GM19397 (cell line): Measurements from ENCODE around the gene MIOX.
"Not testable (repeated sequence)": the region's sequence is repeated elsewhere in the genome, so short reads cannot be mapped to it uniquely, and the experiment has no call there.

Experiments
- ATAC-seq: cut with Tn5 transposase; IDR thresholded peaks from one replicate; pipeline ENCODE4 v1.9.1; 2021; ENCODE audit warnings: mild to moderate bottlenecking, moderate library complexity; ENCODE audit not compliant: unreplicated experiment

MIOX gene

DNA sequence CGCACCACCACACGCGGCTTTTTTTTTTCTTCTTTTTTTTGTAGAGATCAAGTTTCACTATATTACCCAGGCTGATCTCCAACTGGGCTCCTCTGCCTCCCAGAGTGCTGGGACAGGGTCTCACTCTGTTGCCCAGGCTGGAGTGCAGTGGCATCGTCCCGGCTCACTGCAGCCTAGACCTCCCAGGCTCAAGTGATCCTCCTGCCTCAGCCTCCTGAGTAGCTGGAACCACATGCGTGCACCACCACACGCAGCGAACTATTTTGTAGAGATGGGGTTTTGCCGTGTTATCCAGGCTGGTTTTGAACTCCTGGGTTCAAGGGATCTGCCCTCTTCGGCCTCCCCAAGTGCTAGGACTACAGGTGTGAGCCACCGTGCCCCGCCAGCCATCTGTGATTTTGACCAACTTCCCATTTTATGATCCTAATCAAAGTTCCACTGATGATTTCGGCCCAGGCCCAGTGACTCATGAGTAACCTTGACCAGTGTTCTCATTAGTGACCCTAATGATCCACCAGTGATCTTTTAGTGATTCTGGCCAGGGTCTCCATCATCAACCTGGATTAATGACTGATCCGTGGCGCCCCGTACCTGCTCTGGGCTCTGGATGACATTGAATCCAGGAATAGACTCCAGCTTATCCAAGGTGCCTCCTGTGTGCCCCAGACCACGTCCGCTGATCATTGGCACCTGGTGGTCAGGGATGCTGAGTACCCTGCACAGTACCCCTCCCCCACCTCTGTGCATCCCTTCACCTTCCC lies 41.4 kb downstream of the MIOX start:
- ATAC-seq: no peak

DNA sequence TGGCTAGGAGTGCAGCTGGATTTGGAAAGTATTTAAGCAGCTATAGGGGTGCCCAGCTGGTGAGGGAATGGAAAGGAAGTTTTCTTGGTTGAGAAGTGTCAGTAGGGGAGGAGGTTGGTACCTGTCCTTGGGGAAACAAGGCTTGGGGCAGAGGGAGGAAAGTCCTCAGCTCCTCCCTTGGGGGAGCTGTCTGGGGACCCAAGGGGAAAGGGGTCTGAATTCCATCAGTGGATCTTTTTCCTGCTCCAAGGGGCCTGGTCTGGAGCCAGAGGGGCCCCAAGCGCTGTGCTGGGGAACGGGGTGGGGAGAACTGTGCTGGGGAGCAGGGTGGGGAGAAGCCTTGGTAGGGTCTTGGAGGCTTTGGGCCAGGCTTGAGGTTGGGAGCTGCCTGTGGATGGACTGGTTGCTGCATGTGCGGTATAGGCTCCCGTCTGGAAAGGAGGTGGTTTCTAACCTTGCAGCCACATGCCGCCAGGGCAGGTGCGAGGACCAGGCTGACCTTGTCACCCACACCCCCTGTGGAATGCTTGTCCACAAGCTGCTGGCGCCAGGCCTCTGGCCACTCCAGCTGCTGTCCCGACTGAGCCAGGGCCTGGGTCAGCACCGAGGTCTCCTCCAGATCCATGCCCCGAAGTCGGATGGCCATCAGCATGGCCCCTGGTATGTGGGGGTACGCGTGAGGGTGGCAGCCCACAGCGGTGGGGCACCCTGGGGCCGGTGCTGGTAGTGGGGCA lies 42.2 kb downstream of the MIOX start:
- no peak for ATAC-seq

DNA sequence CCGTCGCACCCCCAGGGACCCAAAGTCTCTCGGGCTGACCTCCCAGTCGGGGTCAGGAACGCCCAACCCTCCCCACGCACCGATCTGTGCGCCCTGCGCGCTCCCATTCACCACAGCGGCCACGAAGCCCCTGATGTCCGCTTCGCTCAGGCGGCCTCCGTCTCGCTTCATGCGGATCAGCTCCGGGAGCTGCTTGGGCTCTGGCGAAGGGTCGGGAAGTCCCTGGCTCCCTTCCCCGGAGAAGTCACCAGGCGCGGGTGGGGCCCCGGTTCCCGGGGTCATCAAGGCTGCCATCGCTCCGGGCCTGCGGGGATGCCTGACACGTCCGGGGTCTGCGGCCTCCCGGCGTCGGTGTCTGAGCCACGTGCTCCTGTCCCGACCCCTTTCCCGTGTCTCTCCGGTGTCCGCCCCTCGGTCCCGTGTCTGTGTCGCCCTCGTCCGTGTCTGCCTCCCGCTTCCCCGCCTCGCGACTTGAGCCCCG lies 42.8 kb downstream of the MIOX start:
- no peak for ATAC-seq

DNA sequence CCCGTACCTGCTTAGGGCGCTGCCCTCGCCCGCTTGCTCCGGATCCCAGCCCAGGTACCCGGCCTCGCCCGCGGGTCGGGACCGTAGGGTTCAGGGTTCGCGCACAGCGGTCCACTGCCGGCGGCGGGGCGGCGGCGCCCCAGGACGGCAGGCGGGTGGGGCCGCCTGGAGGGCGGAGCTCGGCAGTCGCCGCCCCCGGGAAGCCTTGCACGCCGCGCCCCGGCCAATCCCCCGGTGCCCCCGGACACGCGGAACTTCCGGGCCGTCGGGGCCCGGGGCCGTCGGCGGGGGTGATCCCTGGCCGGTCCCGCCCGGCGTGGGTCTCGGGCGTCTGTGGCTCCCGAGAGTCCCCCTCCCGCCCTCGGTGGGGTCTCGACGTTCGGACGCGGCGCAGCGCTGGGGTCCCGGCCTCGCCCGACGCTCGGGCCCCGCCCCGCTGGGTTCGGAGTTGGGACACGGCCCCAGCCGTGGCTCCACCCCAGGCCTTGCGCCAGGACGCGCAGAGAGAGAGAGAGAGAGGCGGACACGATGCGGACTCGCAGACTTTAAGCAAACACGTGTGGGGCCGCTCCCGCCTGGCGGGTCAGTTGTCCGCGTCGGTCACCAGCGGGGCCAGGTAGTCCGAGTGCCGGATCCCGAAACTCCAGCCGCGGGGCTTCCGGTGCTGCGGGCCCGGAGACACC lies 43.4 kb downstream of the MIOX start, which contains the start of gene TYMP:
TYMP (minus strand) TSS at position 116 of the 683 bp plus-strand sequence. CDS start 303 bp downstream, outside the sequence.
- ATAC-seq: peak; percentile 24

DNA sequence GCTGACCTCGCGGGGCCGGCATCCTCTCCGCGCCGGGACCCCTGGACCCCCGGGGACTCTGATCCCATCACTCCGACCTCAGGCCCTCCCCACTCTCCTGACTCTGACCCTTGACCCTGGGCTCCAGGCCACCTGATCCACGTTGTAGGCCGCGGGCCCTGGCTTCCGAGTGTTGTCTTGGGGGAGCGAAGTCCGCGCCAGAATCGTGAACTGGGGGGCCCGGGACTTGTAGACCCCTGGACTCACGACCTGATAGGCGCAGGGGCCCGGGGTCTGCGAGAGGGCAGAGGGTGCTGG lies 43.9 kb downstream of the MIOX start:
- no peak for ATAC-seq

DNA sequence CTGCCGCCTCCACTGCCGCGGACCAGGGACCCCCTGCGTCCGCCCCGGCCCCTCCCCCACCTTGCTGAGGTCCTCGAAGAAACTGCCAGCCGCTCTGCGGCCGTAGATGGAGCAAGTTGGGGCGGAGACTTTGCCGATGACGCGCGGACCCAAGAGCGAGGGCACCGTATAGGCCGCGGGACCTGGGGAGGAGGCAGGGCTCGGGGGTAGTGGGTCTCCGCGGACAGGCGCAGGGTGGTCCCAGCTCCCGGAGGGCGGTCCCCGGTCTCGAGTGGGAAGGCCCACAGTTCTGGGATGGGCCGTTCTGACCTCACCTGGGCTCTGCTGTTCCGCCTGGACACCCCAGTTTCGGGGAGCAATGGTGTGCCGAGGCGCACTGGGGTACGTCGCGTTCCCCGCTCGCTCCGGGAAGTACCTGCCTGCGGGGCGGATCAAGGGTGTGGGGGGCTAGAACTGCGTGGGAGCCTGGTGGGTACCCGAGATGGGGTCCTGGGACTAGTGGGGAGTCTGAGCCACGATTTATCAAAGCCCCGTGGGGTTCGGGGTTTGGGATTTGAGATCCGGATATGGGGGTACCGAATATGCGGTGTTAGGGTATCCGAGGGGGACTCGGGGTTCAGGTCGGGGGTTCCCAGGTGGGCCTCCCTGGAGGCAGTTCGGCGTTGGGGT lies 44.4 kb downstream of the MIOX start:
- ATAC-seq: no peak

DNA sequence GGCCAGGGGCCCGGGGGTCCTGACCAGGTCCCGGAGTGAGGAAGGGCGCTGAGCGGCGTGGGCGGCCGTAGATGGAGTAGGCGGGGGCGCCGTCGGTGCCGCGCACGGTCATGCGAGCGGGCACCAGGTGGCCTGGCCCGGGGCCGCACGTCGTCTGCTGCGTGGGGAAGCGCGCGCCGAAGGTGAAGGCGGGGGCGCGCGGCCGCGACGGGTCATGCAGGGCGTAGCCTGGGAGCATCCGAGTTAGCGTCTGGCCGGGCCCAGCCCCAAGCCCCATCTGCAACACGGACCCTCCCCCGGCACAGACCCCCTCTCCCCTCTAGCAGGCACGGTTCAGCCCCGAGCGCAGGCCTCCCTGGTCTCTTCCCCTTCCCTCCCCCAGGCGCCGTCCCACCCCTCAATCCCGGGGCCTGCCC lies 44.9 kb downstream of the MIOX start:
- no peak for ATAC-seq

DNA sequence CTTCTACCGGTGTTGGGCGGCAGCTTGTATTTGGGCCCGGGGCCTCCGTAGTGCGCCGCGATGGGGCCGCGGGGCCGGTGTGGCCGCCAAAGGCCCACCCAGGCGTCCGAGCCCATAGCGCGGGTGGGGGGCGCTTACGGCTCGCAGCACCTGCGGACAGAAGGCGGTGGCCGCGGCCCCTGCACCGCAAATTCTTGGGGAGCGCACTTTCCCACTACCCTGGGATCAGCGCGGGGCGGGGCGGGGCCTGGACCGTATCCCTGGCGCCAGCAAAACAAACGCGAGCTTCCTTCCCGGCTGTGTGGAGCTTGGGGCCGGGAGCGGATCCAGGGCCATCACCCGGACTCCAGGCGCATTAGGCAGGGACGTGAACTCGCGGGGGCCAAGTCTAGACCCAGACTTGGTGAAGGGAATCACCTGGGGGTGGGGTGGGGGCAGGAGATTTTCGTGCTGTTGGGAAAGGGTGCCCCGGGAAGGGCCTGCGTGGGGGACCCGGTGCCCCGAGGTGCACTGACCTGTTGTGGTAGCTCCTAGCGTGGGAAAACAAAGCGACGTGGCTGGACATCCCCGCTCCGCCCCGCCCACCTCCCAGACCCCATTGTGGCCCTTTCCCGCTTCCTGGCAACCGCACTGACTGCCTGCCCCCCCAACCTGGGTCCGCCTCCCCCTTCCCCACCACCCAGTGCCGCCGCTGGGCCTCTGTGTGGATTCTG lies 45.5 kb downstream of the MIOX start:
- no peak for ATAC-seq

DNA sequence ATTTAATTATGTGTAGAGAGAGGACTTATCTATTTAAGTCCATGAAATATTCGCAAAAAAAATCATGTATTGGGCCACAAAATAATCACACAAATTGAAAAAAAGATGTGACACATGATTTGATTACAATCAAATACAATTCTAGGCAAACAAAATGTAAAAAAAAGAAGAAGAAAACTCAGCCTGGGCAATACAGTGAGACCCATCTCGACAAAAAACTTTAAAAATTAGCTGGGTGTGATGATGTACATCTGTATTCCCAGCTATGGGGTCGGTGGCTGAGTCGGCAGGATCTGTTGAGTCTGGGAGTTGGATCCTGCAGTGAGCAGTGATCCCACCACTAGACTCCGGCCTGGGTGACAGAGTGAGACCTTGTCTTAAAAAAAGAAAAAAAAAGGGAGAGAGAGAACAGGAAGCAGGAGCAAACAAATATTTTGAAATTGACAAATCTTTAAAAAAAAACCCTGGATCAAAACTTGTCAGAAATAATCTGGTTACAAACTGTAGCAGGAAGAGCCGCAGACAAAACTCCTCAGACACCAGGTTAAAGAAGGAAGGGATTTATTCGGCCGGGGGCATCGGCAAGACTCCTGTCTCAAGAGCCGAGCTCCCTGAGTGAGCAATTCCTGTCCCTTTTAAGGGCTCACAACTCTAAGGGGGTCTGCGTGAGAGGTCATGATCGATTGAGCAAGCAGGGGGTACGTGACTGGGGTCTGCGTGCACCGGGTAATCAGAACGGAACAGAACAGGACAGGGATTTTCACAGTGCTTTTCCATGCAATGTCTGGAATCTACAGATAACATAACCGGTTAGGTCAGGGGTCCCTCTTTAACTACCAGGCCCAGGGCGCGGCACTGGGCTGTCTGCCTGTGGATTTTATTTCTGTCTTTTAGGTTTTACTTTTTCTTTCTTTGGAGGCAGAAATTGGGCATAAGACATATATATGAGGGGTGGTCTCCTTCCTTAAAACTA lies 46.5 kb downstream of the MIOX start:
- no peak for ATAC-seq

DNA sequence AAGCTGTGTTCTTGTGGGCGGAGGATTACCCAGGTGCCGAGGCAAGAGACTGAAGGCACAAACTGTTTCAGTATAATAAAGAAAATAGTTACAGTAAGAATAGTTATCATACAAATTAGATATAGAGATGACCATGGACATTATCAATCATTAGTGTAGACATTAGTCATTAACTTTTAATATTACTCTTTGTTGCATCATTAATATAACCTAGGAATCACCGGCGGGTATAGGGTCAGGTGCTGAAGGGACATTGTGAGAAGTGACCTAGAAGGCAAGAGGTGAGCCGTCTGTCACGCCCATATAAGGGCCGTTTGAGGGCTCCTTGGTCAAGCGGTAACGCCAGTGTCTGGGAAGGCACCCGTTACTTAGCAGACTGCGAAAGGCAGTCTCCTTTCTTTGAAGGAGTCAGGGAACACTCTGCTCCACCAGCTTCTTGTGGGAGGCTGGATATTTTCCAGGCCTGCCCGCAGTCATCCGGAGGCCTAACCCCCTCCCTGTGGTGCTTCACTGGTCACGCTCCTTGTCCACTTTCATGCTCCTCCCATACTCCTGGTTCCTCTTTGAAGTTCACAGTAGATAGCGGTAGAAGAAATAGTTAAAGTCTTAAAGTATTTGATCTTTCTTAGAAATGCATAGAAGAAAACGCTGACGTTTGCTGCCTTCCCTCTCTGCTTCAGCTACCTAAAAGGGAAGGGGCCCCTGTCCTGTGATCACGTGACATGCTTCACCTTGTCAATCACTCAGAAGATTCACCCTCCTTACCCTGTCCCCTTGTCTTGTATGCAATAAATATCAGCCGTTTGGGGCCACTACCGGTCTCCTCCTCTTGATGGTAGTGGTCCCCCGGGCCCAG lies 47.4 kb downstream of the MIOX start:
- ATAC-seq: not testable (repeated sequence)

DNA sequence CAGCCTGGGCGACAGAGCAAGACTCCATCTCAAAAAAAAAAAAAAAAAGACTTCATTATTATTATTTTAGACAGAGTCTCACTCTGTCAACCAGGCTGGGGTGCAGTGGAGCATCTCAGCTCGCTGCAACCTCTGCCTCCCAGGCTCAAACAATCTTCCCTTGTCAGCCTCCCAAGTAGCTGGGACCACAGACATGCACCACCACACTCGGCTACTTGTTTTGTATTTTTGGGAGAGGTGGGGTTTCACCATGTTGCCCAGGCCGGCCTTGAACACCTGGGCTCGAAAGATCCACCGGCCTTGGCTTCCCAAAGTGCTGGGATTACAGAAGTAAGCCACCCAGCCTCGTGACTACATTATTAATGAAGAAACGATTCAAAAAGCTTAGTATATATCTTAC lies 48.5 kb downstream of the MIOX start:
- ATAC-seq: no peak

DNA sequence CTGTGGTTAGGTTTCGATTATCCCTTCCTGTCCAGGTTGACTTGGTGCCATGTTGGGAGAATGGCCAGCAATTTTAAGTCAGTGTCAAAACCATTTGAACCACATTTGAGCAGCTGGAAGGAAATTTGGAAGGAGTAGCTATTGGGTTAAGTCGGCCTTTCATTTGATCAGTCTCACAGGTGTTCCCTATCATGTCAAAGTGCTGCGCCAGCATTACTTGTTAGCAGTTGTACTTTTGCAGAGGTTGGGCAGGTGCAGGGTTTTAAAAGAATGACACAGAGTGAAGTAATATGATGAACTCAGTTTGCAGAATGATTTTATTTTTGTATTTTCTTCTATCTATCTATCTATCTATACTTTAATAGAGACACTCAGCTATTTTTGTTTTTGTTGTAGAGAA lies 49.6 kb downstream of the MIOX start:
- ATAC-seq: no peak

DNA sequence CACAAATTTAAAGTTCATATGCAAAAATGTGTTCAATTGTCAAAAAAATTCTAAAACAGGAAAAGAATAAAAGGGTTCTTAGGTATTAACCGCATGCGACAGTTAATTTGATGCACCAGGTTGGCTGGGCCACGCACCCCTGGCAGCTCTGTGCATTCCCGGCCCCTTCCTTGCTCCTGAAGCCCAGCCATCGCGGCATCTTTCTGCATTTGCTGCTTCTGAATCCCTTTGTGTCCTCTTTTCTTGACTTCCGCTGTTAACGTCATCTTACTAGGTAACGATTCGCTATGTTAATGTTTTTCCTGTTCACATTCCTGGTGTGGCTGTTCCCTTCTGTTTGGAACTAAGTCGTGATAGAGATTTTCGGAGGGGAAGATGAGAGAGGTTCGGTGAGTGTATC lies 51.1 kb downstream of the MIOX start:
- no peak for ATAC-seq
